K562 (cell line): ENCODE measurements around the gene HMG20B.
"Not testable (repeated sequence)": the region's sequence is repeated elsewhere in the genome, so short reads cannot be mapped to it uniquely, and the experiment has no call there.

ENCODE experiments used
- EZH2 ChIP-seq: IDR thresholded peaks from 2 replicates; pipeline ENCODE4 v1.6.1; 2012; ENCODE audit warnings: low read depth, mild to moderate bottlenecking, inconsistent platforms, low read length, borderline replicate concordance
- POLR2AphosphoS5 ChIP-seq: IDR thresholded peaks from 2 replicates; pipeline ENCODE4 v1.6.1; 2011; ENCODE audit warnings: mild to moderate bottlenecking, low read depth, low read length, moderate library complexity; ENCODE audit not compliant: control insufficient read depth, insufficient read depth
- PTBP1 ChIP-seq: fragments of 200-400 bp; formaldehyde crosslinking; IDR thresholded peaks from 2 replicates; pipeline ENCODE4 v1.6.1; 2017; ENCODE audit warnings: low read depth, low read length
- REST ChIP-seq, 2 experiments: fragments of 450-650 bp; formaldehyde crosslinking in 1 of 2; IDR thresholded peaks; 2 replicates each; pipeline versions ENCODE4 v1.4.0 to v1.6.1; 2014 to 2020; ENCODE audit warnings: mild to moderate bottlenecking in 2 of 2, borderline replicate concordance in 1 of 2, low read depth in 1 of 2
- TARDBP ChIP-seq: fragments of 450-650 bp; IDR thresholded peaks from 2 replicates; pipeline ENCODE4 v1.6.1; 2016
- TCF3 ChIP-seq: sonication (generic); formaldehyde crosslinking; IDR thresholded peaks from 2 replicates; pipeline ENCODE4 v1.4.0; 2020; ENCODE audit warnings: mild to moderate bottlenecking, missing genetic modification reagents
- ZBTB2 ChIP-seq: fragments of 450-650 bp; IDR thresholded peaks from 2 replicates; pipeline ENCODE4 v1.6.1; 2016; ENCODE audit warnings: antibody characterized with exemption
- ZNF780A ChIP-seq: fragments of 250-450 bp; sonication (Bioruptor Pico); IDR thresholded peaks from 2 replicates; pipeline ENCODE4 v1.5.0; 2021; ENCODE audit warnings: mild to moderate bottlenecking
- ZSCAN29 ChIP-seq: fragments of 450-650 bp; IDR thresholded peaks from 2 replicates; pipeline ENCODE4 v1.6.1; 2017

GRCh38 chr19:3584036-3584802 is 11.5 kb downstream of the HMG20B start:
- not testable (repeated sequence) for TF ChIP-seq TARDBP; PTBP1; ZSCAN29; ZBTB2; ZNF780A; EZH2; REST (IDR thresholded peaks at IDR 0.05; ENCODE audit: borderline replicate concordance); REST (CRISPR knock-in tag; IDR thresholded peaks at IDR 0.05; ENCODE audit: low read depth); TCF3 (CRISPR knock-in tag); POLR2AphosphoS5
